Endothelial cell of umbilical vein (primary cell): Measurements from ENCODE around the gene CDK2.

Experiments
- GATA2 ChIP-seq: IDR thresholded peaks from 2 replicates; pipeline ENCODE4 v1.7.0; 2011; ENCODE audit warnings: low read depth, mild to moderate bottlenecking, moderate library complexity, mixed read lengths, low read length; ENCODE audit not compliant: insufficient read length, insufficient read depth
- POLR2A ChIP-seq: IDR thresholded peaks from 2 replicates; pipeline ENCODE4 v1.6.1; 2012; ENCODE audit warnings: low read depth, mild to moderate bottlenecking, control low read depth, low read length
- POLR2AphosphoS5 ChIP-seq: IDR thresholded peaks from 2 replicates; pipeline ENCODE4 v1.6.1; 2012; ENCODE audit warnings: low read depth, mild to moderate bottlenecking, control low read depth, low read length, moderate library complexity; ENCODE audit not compliant: insufficient read depth
- TF ChIP-seq, protein P1 (sequence below), 2 donors: IDR thresholded peaks; 1 replicate in 1 of 2; 2 replicates in 1 of 2; pipeline ENCODE4 v1.5.1; 2011; ENCODE audit warnings: low read length in 2 of 2, mild to moderate bottlenecking in 2 of 2, moderate library complexity in 2 of 2, control low read depth in 1 of 2, inconsistent platforms in 1 of 2, low read depth in 1 of 2; ENCODE audit not compliant: insufficient read depth in 1 of 2; ENCODE audit errors: extremely low read depth in 1 of 2

DNA sequence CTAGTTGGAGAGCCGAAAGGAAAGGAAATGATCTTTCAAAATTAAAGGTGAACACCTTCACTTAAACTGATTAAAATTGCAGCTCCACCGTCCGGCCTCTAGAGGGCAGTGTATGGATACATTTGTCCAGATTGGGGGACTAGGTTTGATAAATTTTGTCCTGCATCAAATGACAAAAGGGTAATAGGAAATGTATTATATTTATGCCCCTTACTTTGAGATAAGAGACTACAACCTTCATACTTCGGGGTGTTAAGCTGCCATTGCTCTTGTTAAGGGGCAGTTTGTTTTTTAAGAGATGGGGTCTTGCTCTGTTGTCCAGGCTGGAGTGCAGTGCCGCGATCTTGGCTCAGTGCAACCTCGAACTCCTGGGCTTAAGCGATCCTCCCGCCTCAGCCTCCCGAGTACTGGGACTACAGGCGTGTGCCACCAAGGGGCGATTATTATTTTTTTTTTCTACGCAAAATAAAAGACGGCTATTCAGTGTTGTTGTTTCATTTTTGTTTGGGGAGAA is 29.6 kb downstream of the CDK2 start:
- TF ChIP-seq, protein P1, sequence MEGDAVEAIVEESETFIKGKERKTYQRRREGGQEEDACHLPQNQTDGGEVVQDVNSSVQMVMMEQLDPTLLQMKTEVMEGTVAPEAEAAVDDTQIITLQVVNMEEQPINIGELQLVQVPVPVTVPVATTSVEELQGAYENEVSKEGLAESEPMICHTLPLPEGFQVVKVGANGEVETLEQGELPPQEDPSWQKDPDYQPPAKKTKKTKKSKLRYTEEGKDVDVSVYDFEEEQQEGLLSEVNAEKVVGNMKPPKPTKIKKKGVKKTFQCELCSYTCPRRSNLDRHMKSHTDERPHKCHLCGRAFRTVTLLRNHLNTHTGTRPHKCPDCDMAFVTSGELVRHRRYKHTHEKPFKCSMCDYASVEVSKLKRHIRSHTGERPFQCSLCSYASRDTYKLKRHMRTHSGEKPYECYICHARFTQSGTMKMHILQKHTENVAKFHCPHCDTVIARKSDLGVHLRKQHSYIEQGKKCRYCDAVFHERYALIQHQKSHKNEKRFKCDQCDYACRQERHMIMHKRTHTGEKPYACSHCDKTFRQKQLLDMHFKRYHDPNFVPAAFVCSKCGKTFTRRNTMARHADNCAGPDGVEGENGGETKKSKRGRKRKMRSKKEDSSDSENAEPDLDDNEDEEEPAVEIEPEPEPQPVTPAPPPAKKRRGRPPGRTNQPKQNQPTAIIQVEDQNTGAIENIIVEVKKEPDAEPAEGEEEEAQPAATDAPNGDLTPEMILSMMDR (IDR thresholded peaks at IDR 0.05; ENCODE audit: extremely low read depth in 1 of 2, insufficient read depth in 1 of 2, low read depth in 1 of 2, low read length in 2 of 2): peak; percentile 67 to 88
- no peak for TF ChIP-seq POLR2A
- no peak for TF ChIP-seq GATA2
- TF ChIP-seq POLR2AphosphoS5: no peak
